K562 (cell line): ENCODE results near the gene CMTM8. TPM values are rescaled to one million over a fixed set of nuclear protein-coding genes. Genes with fewer than 3 reads are reported as not detected.

Experiments used
- ATAC-seq: fragments of 200-7000 bp; cut with Tn5 transposase; 3 replicates; pipeline ENCODE4 v1.9.1; 2020; ENCODE audit warnings: moderate library complexity
- BruUV-seq: library from RNA; stranded (reverse); fragments of 400-500 nt; replicated peaks from 2 replicates; lab custom pipeline; 2021; lab: Mats Ljungman, UMichigan
- CTCF ChIA-PET: fragments of 300-600 bp; formaldehyde crosslinking; extraction: SDS; loops from one replicate; lab custom pipeline; 2021; ENCODE audit warnings: low intra/inter-chr PET ratio; lab: Yijun Ruan, JAX
- POLR2A ChIA-PET: fragments of 300-600, 350-650 bp; sonication (Branson Sonifier 250); formaldehyde crosslinking; extraction: SDS; loops from one replicate; lab custom pipeline; 2021; ENCODE audit warnings: antibody characterized with exemption, inconsistent platforms; lab: Yijun Ruan, JAX
- DNase-seq, 4 experiments: peaks; one replicate each; pipeline versions ENCODE4 v3.0.0 to v3.0.0-alpha.2; 2011 to 2018; ENCODE audit warnings: low spot score in 3 of 4, mixed read lengths in 3 of 4; ENCODE audit errors: extremely low read depth in 1 of 4
- FAIRE-seq: peaks from 2 replicates; lab custom pipeline; 2011; peaks lifted over from hg19 to GRCh38; lab: Jason Lieb, UNC
- H2AFZ ChIP-seq: 2 replicates; pipeline ENCODE4 v1.6.0; 2011; ENCODE audit warnings: low read depth, low read length, control low read depth, inconsistent platforms
- H3K27ac ChIP-seq: fragments of 200-600 bp; 3 replicates; pipeline ENCODE4 v1.8.0; 2011; ENCODE audit warnings: low read depth, mild to moderate bottlenecking, control low read depth, inconsistent platforms, low read length, moderate library complexity, mixed read lengths; ENCODE audit errors: extremely low read depth
- H3K27me3 ChIP-seq, 2 experiments: fragments of 300-600 bp in 1 of 2; 2 replicates in 1 of 2; 3 replicates in 1 of 2; pipeline versions ENCODE4 v1.6.0 to v1.8.0; 2011; ENCODE audit warnings: inconsistent platforms in 2 of 2, low read length in 2 of 2, mild to moderate bottlenecking in 1 of 2, mixed read lengths in 1 of 2, moderate library complexity in 1 of 2; ENCODE audit not compliant: control insufficient read depth in 2 of 2, insufficient read depth in 2 of 2
- H3K36me3 ChIP-seq: fragments of 300-600 bp; 3 replicates; pipeline ENCODE4 v1.8.0; 2011; ENCODE audit warnings: mild to moderate bottlenecking, low read length, inconsistent platforms; ENCODE audit not compliant: control insufficient read depth, insufficient read depth
- H3K4me1 ChIP-seq, 2 experiments: fragments of 200-600 bp in 1 of 2; replicated peaks in 1 of 2; 2 replicates in 1 of 2; 3 replicates in 1 of 2; pipeline versions ENCODE4 v1.5.1 to v1.8.0; 2011; ENCODE audit warnings: inconsistent platforms in 2 of 2, low read length in 2 of 2, mild to moderate bottlenecking in 1 of 2, mixed read lengths in 1 of 2, moderate library complexity in 1 of 2; ENCODE audit not compliant: control insufficient read depth in 2 of 2, insufficient read depth in 2 of 2
- H3K4me2 ChIP-seq: 2 replicates; pipeline ENCODE4 v1.6.1; 2011; ENCODE audit warnings: low read length, control low read depth, inconsistent platforms, mixed read lengths; ENCODE audit not compliant: insufficient read depth
- H3K4me3 ChIP-seq: fragments of 200-600 bp; sonication (generic), shearing (Covaris generic); 2 replicates; pipeline ENCODE4 v1.5.1; 2016; ENCODE audit warnings: control low read depth, inconsistent platforms
- H3K79me2 ChIP-seq: fragments of 200-600 bp; 3 replicates; pipeline ENCODE4 v1.8.0; 2011; ENCODE audit warnings: low read length, inconsistent platforms; ENCODE audit not compliant: control insufficient read depth, insufficient read depth
- H3K9ac ChIP-seq, 2 experiments: 2 replicates each; pipeline versions ENCODE4 v1.6.0 to v1.6.1; 2011; ENCODE audit warnings: low read depth in 2 of 2, low read length in 2 of 2, control low read depth in 1 of 2, inconsistent platforms in 1 of 2, mild to moderate bottlenecking in 1 of 2, mixed read lengths in 1 of 2; ENCODE audit not compliant: insufficient read depth in 1 of 2
- H3K9me1 ChIP-seq: one replicate; pipeline ENCODE4 v1.6.0; 2011; ENCODE audit warnings: inconsistent platforms, mild to moderate bottlenecking, low read length, moderate library complexity; ENCODE audit not compliant: control insufficient read depth, insufficient read depth
- H3K9me3 ChIP-seq: replicated peaks from 2 replicates; pipeline ENCODE4 v1.5.1; 2011; ENCODE audit warnings: low read depth, low read length, inconsistent platforms; ENCODE audit not compliant: control insufficient read depth, insufficient read depth
- H4K20me1 ChIP-seq: replicated peaks from 2 replicates; pipeline ENCODE4 v1.6.1; 2011; ENCODE audit warnings: low read length, inconsistent platforms, mixed read lengths; ENCODE audit not compliant: control insufficient read depth, insufficient read depth
- BRF1 ChIP-seq: IDR thresholded peaks from 3 replicates; pipeline ENCODE4 v1.6.1; 2011; ENCODE audit warnings: borderline replicate concordance, mild to moderate bottlenecking; ENCODE audit not compliant: insufficient read length; ENCODE audit errors: extremely low read depth
- ELF2 ChIP-seq: fragments of 250-450 bp; sonication (Bioruptor Pico); IDR thresholded peaks from 2 replicates; pipeline ENCODE4 v1.5.0; 2021; ENCODE audit warnings: mild to moderate bottlenecking
- ETV1 ChIP-seq: fragments of 450-650 bp; conservative IDR thresholded peaks from 2 replicates; pipeline ENCODE4 v1.6.1; 2016; ENCODE audit warnings: missing genetic modification characterization, control low read depth, low read depth, missing compliant biosample characterization
- ETV6 ChIP-seq, 3 experiments: fragments of 150-350 bp in 1 of 3; sonication (generic) in 1 of 3; formaldehyde crosslinking in 1 of 3; IDR thresholded peaks; 2 replicates each; pipeline versions ENCODE4 v1.6.1 to v1.8.0; 2014 to 2022; ENCODE audit warnings: borderline replicate concordance in 2 of 3, low read depth in 2 of 3, antibody characterized with exemption in 1 of 3, low read length in 1 of 3, mild to moderate bottlenecking in 1 of 3, missing genetic modification reagents in 1 of 3
- EWSR1 ChIP-seq: fragments of 450-650 bp; IDR thresholded peaks from 2 replicates; pipeline ENCODE4 v1.6.1; 2018; ENCODE audit warnings: borderline replicate concordance, mild to moderate bottlenecking, low read depth, moderate library complexity; ENCODE audit not compliant: partially characterized antibody
- MYNN ChIP-seq, 2 experiments: sonication (generic); formaldehyde crosslinking in 1 of 2; IDR thresholded peaks; 2 replicates each; pipeline versions ENCODE4 v1.5.0 to v1.6.1; 2016 to 2020; ENCODE audit warnings: antibody characterized with exemption in 1 of 2, missing genetic modification reagents in 1 of 2
- NCOA1 ChIP-seq: fragments of 450-650 bp; IDR thresholded peaks from 2 replicates; pipeline ENCODE4 v1.6.1; 2016; ENCODE audit warnings: low read depth
- RBM25 ChIP-seq: fragments of 200-400 bp; formaldehyde crosslinking; IDR thresholded peaks from 2 replicates; pipeline ENCODE4 v1.6.1; 2018; ENCODE audit warnings: low read length, low read depth, moderate library complexity; ENCODE audit not compliant: severe bottlenecking
- RHOXF2B ChIP-seq: fragments of 250-450 bp; sonication (Bioruptor Pico); conservative IDR thresholded peaks from 2 replicates; pipeline ENCODE4 v1.5.1; 2021
- TCF7L2 ChIP-seq: fragments of 150-350 bp; IDR thresholded peaks from 2 replicates; pipeline ENCODE4 v1.6.1; 2016; ENCODE audit warnings: low read depth, mild to moderate bottlenecking, low read length, moderate library complexity
- ZBTB34 ChIP-seq: fragments of 250-450 bp; sonication (Bioruptor Pico); IDR thresholded peaks from 2 replicates; pipeline ENCODE4 v1.8.0; 2021; ENCODE audit warnings: mild to moderate bottlenecking, moderate library complexity
- ZNF436 ChIP-seq: fragments of 250-450, 450-650 bp; sonication (Bioruptor Pico); formaldehyde crosslinking; IDR thresholded peaks from 2 replicates; pipeline ENCODE4 v1.7.0; 2020; ENCODE audit warnings: mild to moderate bottlenecking
- ZNF551 ChIP-seq: fragments of 250-450 bp; sonication (Bioruptor Pico); IDR thresholded peaks from 2 replicates; pipeline ENCODE4 v1.5.0; 2021; ENCODE audit warnings: mild to moderate bottlenecking, moderate library complexity
- ZNF699 ChIP-seq: fragments of 250-450 bp; sonication (Bioruptor Pico); IDR thresholded peaks from 2 replicates; pipeline ENCODE4 v1.8.0; 2021; ENCODE audit warnings: mild to moderate bottlenecking, moderate library complexity; ENCODE audit not compliant: insufficient replicate concordance
- WGBS: fragments of 100-300 bp; shearing (Covaris generic); methylation state at CpG from one replicate; pipeline ENCODE4 v1.1.6; 2016; ENCODE audit warnings: low coverage, mixed read lengths; ENCODE audit not compliant: insufficient coverage; ENCODE audit errors: missing lambda C conversion rate; 5-methylcytosine and 5-hydroxymethylcytosine counted together
- in situ Hi-C: fragments of 300-500 bp; cut with MboI; formaldehyde crosslinking; loops from 4 replicates; pipeline ENCODE4 v1.15.0; 2018; ENCODE audit warnings: inconsistent platforms, mixed read lengths
- intact Hi-C: fragments of 100-400 bp; cut with micrococcal nuclease; formaldehyde crosslinking; loops from 2 replicates; pipeline ENCODE4 v1.14.2; 2022
- polyA plus RNA-seq, 8 experiments: library from polyadenylated mRNA; depleted of rRNA in 4 of 8; stranded (reverse) in 5 of 8; unstranded in 3 of 8; fragments of >200 nt; fragmentation: Nextera tagmentation in 2 of 8; fragmentation: Illumina TruSeq in 1 of 8; extraction: Ambion mirVana in 2 of 8; extraction: Trizol in 1 of 8; gene quantifications; 2 replicates each; pipeline versions ENCODE4 v1.2.1 to v1.2.3, GENCODE V29; 2011 to 2014; ENCODE audit warnings: inconsistent platforms in 1 of 8, missing spikeins in 1 of 8
- total RNA-seq, 7 experiments: library from RNA; depleted of rRNA in 6 of 7; stranded (reverse); fragments of >200 nt in 6 of 7; fragmentation: Illumina TruSeq in 2 of 7; extraction: Trizol in 2 of 7; gene quantifications; 2 replicates each; pipeline versions ENCODE4 v1.2.1 to v1.2.3, GENCODE V29; 2011 to 2021; ENCODE audit warnings: low replicate concordance in 1 of 7
- TF ChIP-seq, protein P1 (sequence below): sonication (generic); formaldehyde crosslinking; IDR thresholded peaks from 2 replicates; pipeline ENCODE4 v1.8.1; 2023; ENCODE audit warnings: mild to moderate bottlenecking, missing genetic modification reagents
- TF ChIP-seq, protein P2 (sequence below): fragments of 250-450 bp; sonication (Bioruptor Pico); IDR thresholded peaks from 2 replicates; pipeline ENCODE4 v1.4.0; 2020; ENCODE audit warnings: borderline replicate concordance

The CMTM8 gene
- total and polyA plus RNA-seq, 9 of the 15 experiments (the other 6 are each of a cell fraction or from before 2014, with no cell fraction given): not detected

- CTCF ChIA-PET: no interaction called here
- no peaks in the 10 kb centered on the region for H3K36me3 ChIP-seq
- intact Hi-C loops (no loop called here), in situ Hi-C loops (no loop called here)
- POLR2A ChIA-PET: interaction anchor here (1.7 kb wide), 1 partner anchor 12 kb away, joined by 4 read pairs; no protein-coding TSS in a partner anchor
- no peak overlapping the region for H3K4me2 ChIP-seq
- H3K27ac ChIP-seq: no peak overlapping the region
- no TSS peak for BruUV-seq
- no peak overlapping the region for H3K9ac ChIP-seq
- 0% methylated on average over 1 of the region's 1 CpG for WGBS
- H2AFZ ChIP-seq: no peak overlapping the region
- FAIRE-seq (no peak), DNase-seq (no peak), ATAC-seq (no peak)
- no peaks in the 10 kb centered on the region for H3K4me1 ChIP-seq
- H3K27me3 ChIP-seq: peaks cover 3 to 38% of the 10 kb centered on the region in 2 experiments; a peak in 3 of 5 replicates
- H3K79me2 ChIP-seq: no peaks in the 10 kb centered on the region
- H3K4me3 ChIP-seq: no peak overlapping the region
- no peaks in the 10 kb centered on the region for H4K20me1 ChIP-seq
- no peaks in the 10 kb centered on the region for H3K9me3 ChIP-seq
- H3K9me1 ChIP-seq: no peaks in the 10 kb centered on the region
- TF ChIP-seq RBM25 (no peak), ZNF436 (CRISPR knock-in tag) (no peak), ZNF551 (CRISPR knock-in tag) (no peak), NCOA1 (no peak), ELF2 (no peak), EWSR1 (no peak), ETV6 (IDR thresholded peaks at IDR 0.05; ENCODE audit: borderline replicate concordance in 1 of 2, low read depth in 2 of 2, low read length in 1 of 2) (no peak), ETV6 (CRISPR knock-in tag; IDR thresholded peaks at IDR 0.05; ENCODE audit: borderline replicate concordance) (no peak), RHOXF2B (CRISPR knock-in tag) (no peak), ZBTB34 (CRISPR knock-in tag) (no peak), ZNF699 (CRISPR knock-in tag) (no peak), MYNN (IDR thresholded peaks at IDR 0.05) (no peak), MYNN (CRISPR knock-in tag; IDR thresholded peaks at IDR 0.05) (no peak), BRF1 (no peak), TCF7L2 (no peak), ETV1 (tag) (no peak)
- TF ChIP-seq, protein P1, sequence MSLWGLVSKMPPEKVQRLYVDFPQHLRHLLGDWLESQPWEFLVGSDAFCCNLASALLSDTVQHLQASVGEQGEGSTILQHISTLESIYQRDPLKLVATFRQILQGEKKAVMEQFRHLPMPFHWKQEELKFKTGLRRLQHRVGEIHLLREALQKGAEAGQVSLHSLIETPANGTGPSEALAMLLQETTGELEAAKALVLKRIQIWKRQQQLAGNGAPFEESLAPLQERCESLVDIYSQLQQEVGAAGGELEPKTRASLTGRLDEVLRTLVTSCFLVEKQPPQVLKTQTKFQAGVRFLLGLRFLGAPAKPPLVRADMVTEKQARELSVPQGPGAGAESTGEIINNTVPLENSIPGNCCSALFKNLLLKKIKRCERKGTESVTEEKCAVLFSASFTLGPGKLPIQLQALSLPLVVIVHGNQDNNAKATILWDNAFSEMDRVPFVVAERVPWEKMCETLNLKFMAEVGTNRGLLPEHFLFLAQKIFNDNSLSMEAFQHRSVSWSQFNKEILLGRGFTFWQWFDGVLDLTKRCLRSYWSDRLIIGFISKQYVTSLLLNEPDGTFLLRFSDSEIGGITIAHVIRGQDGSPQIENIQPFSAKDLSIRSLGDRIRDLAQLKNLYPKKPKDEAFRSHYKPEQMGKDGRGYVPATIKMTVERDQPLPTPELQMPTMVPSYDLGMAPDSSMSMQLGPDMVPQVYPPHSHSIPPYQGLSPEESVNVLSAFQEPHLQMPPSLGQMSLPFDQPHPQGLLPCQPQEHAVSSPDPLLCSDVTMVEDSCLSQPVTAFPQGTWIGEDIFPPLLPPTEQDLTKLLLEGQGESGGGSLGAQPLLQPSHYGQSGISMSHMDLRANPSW (CRISPR knock-in tag): no peak
- TF ChIP-seq, protein P2, sequence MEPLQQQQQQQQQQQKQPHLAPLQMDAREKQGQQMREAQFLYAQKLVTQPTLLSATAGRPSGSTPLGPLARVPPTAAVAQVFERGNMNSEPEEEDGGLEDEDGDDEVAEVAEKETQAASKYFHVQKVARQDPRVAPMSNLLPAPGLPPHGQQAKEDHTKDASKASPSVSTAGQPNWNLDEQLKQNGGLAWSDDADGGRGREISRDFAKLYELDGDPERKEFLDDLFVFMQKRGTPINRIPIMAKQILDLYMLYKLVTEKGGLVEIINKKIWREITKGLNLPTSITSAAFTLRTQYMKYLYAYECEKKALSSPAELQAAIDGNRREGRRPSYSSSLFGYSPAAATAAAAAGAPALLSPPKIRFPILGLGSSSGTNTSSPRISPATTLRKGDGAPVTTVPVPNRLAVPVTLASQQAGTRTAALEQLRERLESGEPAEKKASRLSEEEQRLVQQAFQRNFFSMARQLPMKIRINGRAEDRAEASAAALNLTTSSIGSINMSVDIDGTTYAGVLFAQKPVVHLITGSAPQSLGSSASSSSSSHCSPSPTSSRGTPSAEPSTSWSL (CRISPR knock-in tag): no peak
Observed at GRCh38 chr3:32197991-32198390, 40.5 kb upstream of the CMTM8 start.
